RWPE2 (cell line): Measurements from ENCODE around the gene GAPVD1.
A peak's percentile ranks its signal among the peaks of the same experiment; 100 is the strongest.

Source experiments
- ATAC-seq: fragments of 200-7000 bp; cut with Tn5 transposase; 3 replicates; pipeline ENCODE4 v1.9.1; 2021; ENCODE audit warnings: low read depth
- DNase-seq: peaks from one replicate; pipeline ENCODE4 v3.0.0-alpha.2; 2020; ENCODE audit warnings: low spot score
- H3K27ac ChIP-seq: fragments of 450-650 bp; 2 replicates; pipeline ENCODE4 v1.5.1; 2017; ENCODE audit warnings: mild to moderate bottlenecking; ENCODE audit not compliant: poor library complexity, severe bottlenecking
- H3K27me3 ChIP-seq: fragments of 250-450 bp; sonication (Bioruptor Pico); 2 replicates; pipeline ENCODE4 v1.5.1; 2021; ENCODE audit warnings: mild to moderate bottlenecking, moderate library complexity; ENCODE audit not compliant: insufficient read depth, poor library complexity, severe bottlenecking
- H3K36me3 ChIP-seq: fragments of 250-450 bp; sonication (Bioruptor Pico); 2 replicates; pipeline ENCODE4 v1.5.1; 2020; ENCODE audit warnings: low read depth, mild to moderate bottlenecking, moderate library complexity
- H3K4me1 ChIP-seq: fragments of 250-450 bp; sonication (Bioruptor Pico); 2 replicates; pipeline ENCODE4 v1.5.1; 2021; ENCODE audit warnings: mild to moderate bottlenecking, moderate library complexity; ENCODE audit not compliant: insufficient read depth, poor library complexity, severe bottlenecking
- H3K4me3 ChIP-seq: fragments of 250-450 bp; sonication (Bioruptor Pico); 2 replicates; pipeline ENCODE4 v1.5.1; 2021; ENCODE audit warnings: mild to moderate bottlenecking, moderate library complexity; ENCODE audit not compliant: severe bottlenecking
- H3K9me3 ChIP-seq: fragments of 250-450 bp; sonication (Bioruptor Pico); 2 replicates; pipeline ENCODE4 v1.5.1; 2021; ENCODE audit warnings: mild to moderate bottlenecking, moderate library complexity; ENCODE audit not compliant: severe bottlenecking
- CTCF ChIP-seq: fragments of 450-650 bp; IDR thresholded peaks from one replicate; pipeline ENCODE4 v1.5.1; 2017; ENCODE audit warnings: mild to moderate bottlenecking, moderate library complexity; ENCODE audit not compliant: poor library complexity, severe bottlenecking

GAPVD1 gene

GRCh38 chr9:125317704-125318103 is 56.1 kb downstream of the GAPVD1 start:
- H3K4me1 ChIP-seq = no peaks in the 10 kb centered on the region
- ATAC-seq (no peak), DNase-seq (no peak)
- TF ChIP-seq CTCF = no peak
- no peaks in the 10 kb centered on the region for H3K9me3 ChIP-seq
- no peak overlapping the region for H3K27ac ChIP-seq
- peaks cover 82% of the 10 kb centered on the region for H3K36me3 ChIP-seq
- H3K4me3 ChIP-seq = no peak overlapping the region
- H3K27me3 ChIP-seq = no peaks in the 10 kb centered on the region

- Histone ChIP-seq H3K27me3 (no peaks in the 10 kb centered on the region), H3K9me3 (no peaks in the 10 kb centered on the region), H3K4me1 (peaks cover 11% of the 10 kb centered on the region), H3K36me3 (peaks cover 70% of the 10 kb centered on the region), H3K4me3 (no peak overlapping the region), H3K27ac (no peak overlapping the region)
- no peak for TF ChIP-seq CTCF
- no peak for DNase-seq
- no peak for ATAC-seq
Observed at GRCh38 chr9:125321496-125321895, 59.9 kb downstream of the GAPVD1 start.

GRCh38 chr9:125323615-125324014 is 62.0 kb downstream of the GAPVD1 start:
- Histone ChIP-seq H3K9me3 (no peaks in the 10 kb centered on the region), H3K27ac (no peak overlapping the region), H3K27me3 (no peaks in the 10 kb centered on the region), H3K36me3 (peaks cover 67% of the 10 kb centered on the region), H3K4me3 (no peak overlapping the region), H3K4me1 (peaks cover 11% of the 10 kb centered on the region)
- DNase-seq = no peak
- no peak for TF ChIP-seq CTCF
- no peak for ATAC-seq

- no peak for TF ChIP-seq CTCF
- peaks cover 66% of the 10 kb centered on the region for H3K36me3 ChIP-seq
Observed at GRCh38 chr9:125325826-125326225, 64.2 kb downstream of the GAPVD1 start.

GRCh38 chr9:125329978-125330377 is 68.4 kb downstream of the GAPVD1 start:
- Histone ChIP-seq H3K27ac (peak overlapping the region; percentile 47), H3K36me3 (peaks cover 75% of the 10 kb centered on the region), H3K27me3 (no peaks in the 10 kb centered on the region), H3K4me1 (peaks cover 19% of the 10 kb centered on the region), H3K4me3 (no peak overlapping the region), H3K9me3 (no peaks in the 10 kb centered on the region)
- no peak for TF ChIP-seq CTCF
- ATAC-seq (no peak), DNase-seq (no peak)

More at GRCh38 chr9:125325826-125326225, 64.2 kb downstream of the GAPVD1 start:
- no peak for DNase-seq
- ATAC-seq = peak; percentile 95
- H3K4me1 ChIP-seq = peaks cover 19% of the 10 kb centered on the region
- H3K27me3 ChIP-seq = no peaks in the 10 kb centered on the region
- no peak overlapping the region for H3K4me3 ChIP-seq
- no peaks in the 10 kb centered on the region for H3K9me3 ChIP-seq
- H3K27ac ChIP-seq = peak overlapping the region; percentile 48
